Measurements from ENCODE around the gene SRSF9. TPM values are rescaled to one million over a fixed set of nuclear protein-coding genes. Genes with fewer than 3 reads are reported as not detected.

Gene SRSF9
- total RNA-seq, 1 donor from 2014 or later: 38.9 TPM

- intact Hi-C loops (cut with DNase I): no loop called here
- no peak for DNase-seq
- ATAC-seq (ENCODE audit: poor library complexity): peak; percentile 57
Measured at GRCh38 chr12:120425797-120426196, 43.8 kb downstream of the SRSF9 start.

DNA sequence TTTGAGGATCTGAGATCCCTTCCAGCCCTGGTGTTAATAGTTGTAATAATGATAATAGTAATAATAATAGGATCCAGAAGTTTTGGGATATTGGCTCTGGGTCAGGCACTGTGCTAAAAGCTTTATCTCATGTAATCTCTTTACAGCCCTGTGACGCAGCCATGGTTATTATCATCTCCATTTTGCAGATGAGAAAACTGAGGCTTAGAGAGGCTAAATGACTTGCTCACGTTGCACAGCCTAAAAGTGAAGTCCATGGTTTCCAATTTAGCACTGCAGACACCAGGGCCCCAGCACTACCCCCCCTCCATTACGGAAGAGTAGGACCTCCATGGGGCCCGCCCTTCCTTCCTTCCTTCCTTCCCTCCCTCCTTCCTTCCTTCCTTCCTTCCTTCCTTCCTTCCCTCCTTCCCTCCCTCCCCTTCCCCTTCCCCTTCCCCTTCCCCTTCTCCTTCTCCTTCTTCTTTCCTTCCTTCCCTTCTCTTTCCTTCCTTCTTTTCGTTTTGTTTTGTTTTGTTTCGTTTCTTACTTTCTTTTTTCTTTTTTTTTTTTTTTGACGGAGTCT lies 46.6 kb downstream of the SRSF9 start:
- DNase-seq: no peak
- no peak for ATAC-seq (ENCODE audit: poor library complexity)
- intact Hi-C loops (cut with DNase I): no loop called here

DNA sequence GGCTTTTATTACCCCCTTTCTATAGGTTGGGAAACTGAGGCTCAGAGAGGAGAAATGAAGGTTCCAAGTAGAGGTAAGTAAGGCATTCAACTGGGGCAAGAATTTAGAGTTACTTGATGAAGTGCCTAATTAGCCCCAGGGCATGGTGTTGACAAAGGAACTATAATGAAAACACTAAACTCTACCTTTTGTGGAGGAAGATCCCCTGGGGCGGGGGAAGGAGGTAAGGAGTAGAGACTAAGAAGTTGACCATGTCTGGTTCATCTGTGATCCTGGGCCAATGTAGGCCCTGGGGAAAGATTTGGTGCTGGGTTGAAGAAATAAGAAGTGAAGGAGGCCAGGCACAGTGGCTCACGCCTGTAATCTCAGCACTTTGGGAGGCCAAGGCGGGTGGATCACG lies 47.8 kb downstream of the SRSF9 start:
- intact Hi-C loops (cut with DNase I): no loop called here
- ATAC-seq (ENCODE audit: poor library complexity) (no peak), DNase-seq (no peak)

DNA sequence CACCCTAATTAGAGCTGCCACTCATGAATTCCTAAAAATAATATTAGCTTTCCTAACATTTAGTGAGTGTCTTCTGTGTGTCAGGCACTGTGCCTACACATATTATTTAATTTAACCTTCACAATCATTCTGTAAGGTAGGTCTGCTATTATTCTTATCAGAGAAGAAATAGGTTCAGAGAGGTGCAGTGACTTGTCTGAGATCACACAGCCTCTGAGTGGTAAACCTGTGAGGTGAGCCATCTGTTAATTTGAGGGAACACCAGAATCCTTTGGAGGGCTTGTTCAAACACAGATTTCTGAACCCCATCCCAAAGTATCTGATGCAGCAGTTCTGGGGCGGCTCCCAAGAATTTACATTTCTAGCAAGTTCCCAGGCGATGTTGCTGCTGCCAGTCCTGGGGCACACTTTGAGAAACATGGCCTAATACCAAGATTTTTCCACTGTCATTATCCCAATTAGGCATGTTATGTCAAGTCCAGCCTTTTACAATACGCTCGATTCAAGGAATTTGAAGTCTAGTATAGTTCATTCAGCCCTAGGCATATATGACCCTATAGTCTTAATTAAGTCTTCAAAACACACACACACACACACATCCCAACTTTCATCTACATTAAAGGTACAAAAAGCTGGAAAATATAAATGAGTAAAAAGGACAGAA lies 51.5 kb downstream of the SRSF9 start:
- DNase-seq: no peak

DNA sequence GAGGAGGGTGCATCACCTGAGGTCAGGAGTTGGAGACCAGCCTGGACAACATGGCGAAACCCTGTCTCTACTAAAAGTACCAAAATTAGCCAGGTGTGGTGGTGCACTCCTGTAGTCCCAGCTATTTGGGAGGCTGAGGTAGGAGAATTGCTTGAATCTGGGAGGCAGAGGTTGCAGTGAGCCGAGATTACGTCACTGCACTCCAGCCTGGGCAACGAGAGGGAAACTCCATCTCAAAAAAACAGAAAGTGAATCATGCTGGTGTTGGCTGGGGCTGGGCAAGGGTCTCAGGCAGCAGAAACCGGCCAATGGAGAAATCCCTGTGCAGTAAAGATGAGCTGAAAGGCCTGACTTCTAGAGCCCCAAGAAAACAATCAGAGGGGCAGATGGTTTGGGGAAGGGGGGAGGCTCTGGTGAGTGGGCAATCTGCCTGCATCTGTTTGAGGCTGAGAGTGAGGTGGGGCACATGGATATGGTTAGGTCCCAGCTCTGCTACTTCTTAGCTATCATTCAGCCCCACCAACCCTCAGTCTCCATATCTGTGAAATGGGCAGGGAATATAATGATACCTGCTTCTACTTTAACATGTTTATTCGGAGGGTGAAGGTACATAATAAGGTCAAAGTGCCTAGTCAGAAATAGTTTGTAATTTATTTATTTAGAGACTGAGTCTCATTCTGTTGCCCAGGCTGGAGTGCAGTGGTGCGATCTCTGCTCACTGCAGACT lies 52.9 kb downstream of the SRSF9 start:
- intact Hi-C loops (cut with DNase I): no loop called here
- no peak for DNase-seq
- ATAC-seq (ENCODE audit: poor library complexity): no peak

More for the DNA sequence above, 51.5 kb downstream of the SRSF9 start:
- no peak for ATAC-seq (ENCODE audit: poor library complexity)
- intact Hi-C loops (cut with DNase I): no loop called here

GRCh38 chr12:120413901-120414695 lies 55.5 kb downstream of the SRSF9 start:
- ATAC-seq (ENCODE audit: poor library complexity) (peak; percentile 83), DNase-seq (no peak)
- intact Hi-C loops (cut with DNase I): no loop called here

DNA sequence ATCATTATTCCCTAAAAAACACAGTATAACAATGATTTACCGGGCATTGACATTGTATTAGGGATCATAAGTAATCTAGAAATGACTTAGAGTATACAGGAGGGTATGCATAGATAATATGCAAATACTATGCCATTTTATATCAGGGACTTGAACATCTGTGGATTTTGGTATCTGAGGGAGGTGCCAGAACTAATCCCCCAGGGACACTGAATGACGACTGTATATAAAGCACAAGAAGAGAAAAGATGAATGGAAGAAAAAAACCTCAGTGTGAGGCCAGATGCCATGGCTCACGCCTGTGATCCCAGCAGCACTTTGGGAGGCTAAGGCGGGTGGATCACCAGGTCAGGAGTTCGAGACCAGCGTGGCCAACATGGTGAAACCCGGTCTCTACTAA lies 57.1 kb downstream of the SRSF9 start:
- DNase-seq (no peak), ATAC-seq (ENCODE audit: poor library complexity) (no peak)
- intact Hi-C loops (cut with DNase I): no loop called here

Other genes with a start within 250 kb of the SRSF9 start
- gene PXN, start 204.0 kb downstream of the SRSF9 start, total RNA-seq: 47.1 TPM
- 41,112 TPM for gene RNU4-2, start 177.8 kb downstream of the SRSF9 start, total RNA-seq
- 3,793 TPM for gene RNU4-1, start 176.5 kb downstream of the SRSF9 start, total RNA-seq
- gene SIRT4, start 167.4 kb downstream of the SRSF9 start, total RNA-seq: 8.6 TPM
- not detected for gene PLA2G1B, start 142.0 kb downstream of the SRSF9 start, total RNA-seq
- 5.4 TPM for gene MSI1, start 100.6 kb downstream of the SRSF9 start, total RNA-seq
- 119 TPM for gene COX6A1, start 31.6 kb downstream of the SRSF9 start, total RNA-seq
- gene TRIAP1, start 23.4 kb downstream of the SRSF9 start, total RNA-seq: 15.1 TPM
- gene GATC, start 23.3 kb downstream of the SRSF9 start, total RNA-seq: 13.0 TPM
- gene DYNLL1, start 26.4 kb upstream of the SRSF9 start, total RNA-seq: 154 TPM
- gene COQ5, start 59.4 kb upstream of the SRSF9 start, total RNA-seq: 44.0 TPM
- 242 TPM for gene RNF10, start 64.6 kb upstream of the SRSF9 start, total RNA-seq
- gene POP5, start 111.7 kb upstream of the SRSF9 start, total RNA-seq: 40.9 TPM
- gene CABP1, start 170.9 kb upstream of the SRSF9 start, total RNA-seq: 6.5 TPM
- 125 TPM for gene MLEC, start 217.4 kb upstream of the SRSF9 start, total RNA-seq
- 13.4 TPM for gene UNC119B, start 240.7 kb upstream of the SRSF9 start, total RNA-seq

Data from Right ventricle myocardium superior (tissue), 1 donor.